HepG2 (cell line): ENCODE data around the gene MED22. TPM values are rescaled to one million over a fixed set of nuclear protein-coding genes. Genes with fewer than 3 reads are reported as not detected.
A peak's percentile ranks its signal among the peaks of the same experiment; 100 is the strongest.

ENCODE experiments used
- AKNA ChIP-seq: sonication (generic); formaldehyde crosslinking; IDR thresholded peaks from 2 replicates; pipeline ENCODE4 v1.4.0; 2020; ENCODE audit warnings: missing genetic modification reagents, borderline replicate concordance
- EP300 ChIP-seq, 3 experiments: sonication (generic) in 1 of 3; formaldehyde crosslinking in 1 of 3; IDR thresholded peaks; 2 replicates each; pipeline versions ENCODE4 v1.5.1 to v1.6.1; 2011 to 2020; ENCODE audit warnings: low read depth in 2 of 3, low read length in 2 of 3, borderline replicate concordance in 1 of 3, improper control_type of control experiment in 1 of 3, mild to moderate bottlenecking in 1 of 3, missing genetic modification reagents in 1 of 3, moderate library complexity in 1 of 3
- ETV6 ChIP-seq: sonication (generic); formaldehyde crosslinking; conservative IDR thresholded peaks from 2 replicates; pipeline ENCODE4 v1.4.0; 2020; ENCODE audit warnings: missing genetic modification reagents
- HOXA3 ChIP-seq: sonication (generic); formaldehyde crosslinking; IDR thresholded peaks from 2 replicates; pipeline ENCODE4 v1.5.0; 2020; ENCODE audit warnings: missing genetic modification reagents
- MYC ChIP-seq: sonication (generic); formaldehyde crosslinking; IDR thresholded peaks from 2 replicates; pipeline ENCODE4 v1.9.0; 2021; ENCODE audit warnings: missing genetic modification reagents, borderline replicate concordance
- POGK ChIP-seq: sonication (generic); formaldehyde crosslinking; conservative IDR thresholded peaks from 2 replicates; pipeline ENCODE4 v1.8.0; 2022; ENCODE audit warnings: mild to moderate bottlenecking, moderate library complexity, missing genetic modification reagents
- PTBP1 ChIP-seq: fragments of 200-400 bp; formaldehyde crosslinking; IDR thresholded peaks from 2 replicates; pipeline ENCODE4 v1.6.1; 2018; ENCODE audit warnings: low read length, low read depth; ENCODE audit not compliant: poor library complexity, severe bottlenecking
- SALL1 ChIP-seq: sonication (generic); formaldehyde crosslinking; IDR thresholded peaks from 2 replicates; pipeline ENCODE4 v1.8.0; 2022; ENCODE audit warnings: mild to moderate bottlenecking, missing genetic modification reagents
- SAP130 ChIP-seq: IDR thresholded peaks from 2 replicates; pipeline ENCODE4 v1.6.1; 2016; ENCODE audit warnings: low read depth
- TFDP1 ChIP-seq: IDR thresholded peaks from 2 replicates; pipeline ENCODE4 v1.6.1; 2016; ENCODE audit warnings: missing compliant biosample characterization, missing genetic modification reagents, borderline replicate concordance
- ZNF280D ChIP-seq: sonication (generic); formaldehyde crosslinking; IDR thresholded peaks from 2 replicates; pipeline ENCODE4 v1.5.1; 2020; ENCODE audit warnings: mild to moderate bottlenecking, missing genetic modification reagents
- ZNF382 ChIP-seq: sonication (generic); formaldehyde crosslinking; IDR thresholded peaks from 2 replicates; pipeline ENCODE4 v1.5.0; 2020; ENCODE audit warnings: missing genetic modification reagents, mild to moderate bottlenecking, borderline replicate concordance
- ZNF496 ChIP-seq: sonication (generic); formaldehyde crosslinking; IDR thresholded peaks from 2 replicates; pipeline ENCODE4 v1.8.1; 2023; ENCODE audit warnings: mild to moderate bottlenecking, moderate library complexity, missing genetic modification reagents; ENCODE audit not compliant: insufficient replicate concordance
- polyA plus RNA-seq, 8 experiments: library from polyadenylated mRNA; depleted of rRNA in 3 of 8; stranded (reverse) in 7 of 8; unstranded in 1 of 8; fragments of >200 nt; fragmentation: Illumina TruSeq in 4 of 8; extraction: Trizol in 4 of 8; gene quantifications; 2 replicates each; pipeline versions ENCODE4 v1.2.1 to v1.2.3, GENCODE V29; 2011 to 2016; ENCODE audit warnings: low read depth in 4 of 8, missing spikeins in 1 of 8, mixed read lengths in 1 of 8; ENCODE audit not compliant: insufficient read depth in 1 of 8
- total RNA-seq, 5 experiments: library from RNA; depleted of rRNA; stranded (reverse); fragments of >200 nt; fragmentation: Illumina TruSeq; extraction: Trizol; gene quantifications; 2 replicates each; pipeline ENCODE4 v1.2.3, GENCODE V29; 2016; ENCODE audit warnings: low read depth in 1 of 5
- TF ChIP-seq, protein P1 (sequence below): sonication (generic); formaldehyde crosslinking; IDR thresholded peaks from 2 replicates; pipeline ENCODE4 v1.8.0; 2022; ENCODE audit warnings: mild to moderate bottlenecking, missing genetic modification reagents

MED22 gene
- total and polyA plus RNA-seq, 2 of the 13 experiments (the other 11 are each of a cell fraction or from before 2014, with no cell fraction given) = 15.8 to 22.1 TPM

DNA sequence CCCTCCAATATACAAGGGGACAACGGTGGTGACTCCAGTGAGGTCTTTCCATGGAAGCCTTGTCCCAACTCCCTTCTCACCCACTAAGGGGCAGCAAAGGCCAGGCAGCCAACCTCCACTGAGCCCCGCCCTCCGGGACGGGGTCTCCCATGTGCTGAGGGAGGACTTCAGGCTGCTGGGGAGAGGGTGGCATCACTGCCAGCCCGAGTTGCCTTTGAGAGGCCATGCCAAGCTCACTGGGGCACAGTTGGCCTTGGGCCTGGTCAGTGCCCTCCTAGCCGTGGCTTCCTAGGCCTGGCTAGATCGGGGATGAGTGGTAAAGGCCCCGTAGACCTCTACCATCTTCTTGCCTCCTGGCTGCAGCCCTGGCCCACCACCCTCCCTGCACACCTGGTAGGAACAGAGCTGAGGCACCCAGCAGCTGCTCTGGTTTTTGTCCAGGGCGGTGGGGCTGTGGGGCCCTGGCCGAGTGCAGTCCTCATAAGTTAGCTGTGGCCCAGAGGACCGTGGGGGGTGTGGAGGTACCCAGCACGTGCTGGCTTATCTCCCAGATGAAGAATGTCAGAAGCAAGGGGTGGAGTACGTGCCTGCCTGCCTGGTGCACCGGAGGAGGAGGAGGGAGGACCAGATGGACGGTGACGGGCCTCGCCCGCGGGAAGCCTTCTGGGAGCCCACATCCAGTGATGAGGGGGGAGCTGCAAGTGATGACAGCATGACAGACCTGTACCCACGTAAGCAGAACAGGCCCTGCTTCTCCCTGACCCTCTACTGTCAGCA, 11.7 kb upstream of the MED22 start (continued):
- TF ChIP-seq EP300 (IDR thresholded peaks at IDR 0.05; ENCODE audit: low read depth in 2 of 2, low read length in 2 of 2) = no peak
- no peak for TF ChIP-seq EP300 (CRISPR knock-in tag; IDR thresholded peaks at IDR 0.05; ENCODE audit: borderline replicate concordance)
- TF ChIP-seq HOXA3 = 0 out of 2 replicates have a peak, but pooled peaks have one; percentile 15
- no peak for TF ChIP-seq ZNF280D (CRISPR knock-in tag)
- no peak; the same call in 1 of the 2 replicates for TF ChIP-seq POGK
- TF ChIP-seq AKNA (CRISPR knock-in tag) = no peak
- peak; percentile 44; the same call in 1 of the 2 replicates for TF ChIP-seq MYC (CRISPR knock-in tag)
- TF ChIP-seq, protein P1, sequence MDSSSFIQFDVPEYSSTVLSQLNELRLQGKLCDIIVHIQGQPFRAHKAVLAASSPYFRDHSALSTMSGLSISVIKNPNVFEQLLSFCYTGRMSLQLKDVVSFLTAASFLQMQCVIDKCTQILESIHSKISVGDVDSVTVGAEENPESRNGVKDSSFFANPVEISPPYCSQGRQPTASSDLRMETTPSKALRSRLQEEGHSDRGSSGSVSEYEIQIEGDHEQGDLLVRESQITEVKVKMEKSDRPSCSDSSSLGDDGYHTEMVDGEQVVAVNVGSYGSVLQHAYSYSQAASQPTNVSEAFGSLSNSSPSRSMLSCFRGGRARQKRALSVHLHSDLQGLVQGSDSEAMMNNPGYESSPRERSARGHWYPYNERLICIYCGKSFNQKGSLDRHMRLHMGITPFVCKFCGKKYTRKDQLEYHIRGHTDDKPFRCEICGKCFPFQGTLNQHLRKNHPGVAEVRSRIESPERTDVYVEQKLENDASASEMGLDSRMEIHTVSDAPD (CRISPR knock-in tag) = no peak
- no peak for TF ChIP-seq ZNF382 (CRISPR knock-in tag)
- TF ChIP-seq PTBP1 = no peak
- TF ChIP-seq SALL1 (CRISPR knock-in tag) = peak; percentile 45; the same call in 1 of the 2 replicates
- TF ChIP-seq ETV6 (CRISPR knock-in tag) = no peak
- peak; percentile 44 for TF ChIP-seq SAP130 (CRISPR knock-in tag)
- TF ChIP-seq TFDP1 (CRISPR knock-in tag) = no peak
- TF ChIP-seq ZNF496 (CRISPR knock-in tag) = no peak
